Stromal cell of bone marrow (primary cell): ENCODE measurements around the gene ZNF524.

ENCODE experiments used
- DNase-seq: peaks from one replicate; pipeline ENCODE4 v3.0.0-alpha.2; 2012; ENCODE audit warnings: low read depth

Gene ZNF524

GRCh38 chr19:55642153-55643002 is 42.3 kb downstream of the ZNF524 start:
- DNase-seq: no peak

DNA sequence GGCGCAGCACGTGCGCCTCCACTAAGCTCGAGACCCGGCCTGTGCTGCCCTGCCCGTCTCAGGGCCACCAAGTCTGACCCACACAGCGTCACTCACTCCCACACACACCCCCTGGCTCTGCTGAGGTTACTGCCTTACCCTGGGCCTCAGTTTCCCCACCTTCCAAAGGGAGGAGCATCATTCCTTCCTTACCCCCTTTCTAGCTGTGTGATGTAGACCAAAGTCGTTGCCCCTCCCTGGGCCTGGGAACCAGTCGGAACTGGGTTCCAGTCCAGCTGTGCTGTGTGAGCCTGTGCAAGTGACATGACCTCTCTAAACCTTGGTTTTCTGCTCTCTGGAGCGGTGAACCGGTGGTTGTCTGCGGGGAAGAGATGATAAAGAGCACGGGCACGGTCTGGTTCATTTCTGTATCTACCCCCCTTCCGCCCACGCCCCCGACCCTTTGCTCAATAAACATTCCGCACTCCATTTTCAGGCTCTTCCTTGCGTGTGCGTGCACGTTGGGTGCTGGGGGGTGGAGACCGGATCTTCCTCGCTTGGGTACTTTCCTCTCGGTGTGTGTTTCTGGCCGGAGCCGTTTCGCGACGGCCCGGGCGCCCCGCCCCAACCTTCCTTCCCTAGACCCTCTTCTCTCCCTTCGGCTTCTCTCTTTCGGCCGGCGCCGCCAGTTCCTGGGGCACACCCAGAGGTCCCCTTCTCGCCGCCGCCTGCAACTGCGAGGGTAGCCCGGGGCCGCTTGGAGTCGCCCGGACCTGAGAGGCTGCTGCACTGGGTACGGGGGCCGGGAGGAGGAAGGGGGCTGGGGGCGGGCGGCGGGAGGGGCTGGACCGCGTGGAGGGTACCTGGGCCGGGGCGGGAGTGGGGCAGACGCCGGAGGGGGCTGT is 43.2 kb downstream of the ZNF524 start, which contains the start of gene ZNF581:
ZNF581 (plus strand) TSS at position 647 of the 884 bp plus-strand sequence. CDS start 923 bp downstream, outside the sequence.
- no peak for DNase-seq

- DNase-seq: no peak
Measured at GRCh38 chr19:55643887-55644176, 43.7 kb downstream of the ZNF524 start.

DNA sequence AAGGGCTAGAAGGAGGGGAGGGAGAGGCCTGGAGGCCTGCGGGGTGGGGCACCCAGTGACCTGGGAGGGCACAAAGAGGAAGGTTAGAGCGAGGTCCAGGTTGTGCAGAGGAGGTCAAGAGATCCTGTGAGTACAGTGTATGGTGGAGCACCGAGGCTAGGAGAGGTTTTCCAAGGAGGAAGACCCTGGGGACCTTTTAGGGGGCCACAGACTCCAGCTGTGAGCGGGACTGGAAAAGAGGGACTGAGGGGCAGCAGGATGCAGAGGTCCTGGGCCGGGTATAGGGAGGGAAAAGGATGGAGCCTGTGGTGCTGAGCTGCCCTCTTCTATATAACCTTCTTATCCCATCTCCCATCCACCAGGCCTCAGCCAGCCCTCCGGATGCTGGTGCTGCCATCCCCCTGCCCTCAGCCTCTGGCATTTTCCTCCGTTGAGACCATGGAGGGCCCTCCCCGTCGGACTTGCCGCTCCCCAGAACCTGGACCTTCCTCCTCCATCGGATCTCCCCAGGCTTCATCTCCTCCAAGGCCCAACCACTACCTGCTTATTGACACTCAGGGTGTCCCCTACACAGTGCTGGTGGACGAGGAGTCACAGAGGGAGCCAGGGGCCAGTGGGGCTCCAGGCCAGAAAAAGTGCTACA is 44.2 kb downstream of the ZNF524 start:
- no peak for DNase-seq

DNA sequence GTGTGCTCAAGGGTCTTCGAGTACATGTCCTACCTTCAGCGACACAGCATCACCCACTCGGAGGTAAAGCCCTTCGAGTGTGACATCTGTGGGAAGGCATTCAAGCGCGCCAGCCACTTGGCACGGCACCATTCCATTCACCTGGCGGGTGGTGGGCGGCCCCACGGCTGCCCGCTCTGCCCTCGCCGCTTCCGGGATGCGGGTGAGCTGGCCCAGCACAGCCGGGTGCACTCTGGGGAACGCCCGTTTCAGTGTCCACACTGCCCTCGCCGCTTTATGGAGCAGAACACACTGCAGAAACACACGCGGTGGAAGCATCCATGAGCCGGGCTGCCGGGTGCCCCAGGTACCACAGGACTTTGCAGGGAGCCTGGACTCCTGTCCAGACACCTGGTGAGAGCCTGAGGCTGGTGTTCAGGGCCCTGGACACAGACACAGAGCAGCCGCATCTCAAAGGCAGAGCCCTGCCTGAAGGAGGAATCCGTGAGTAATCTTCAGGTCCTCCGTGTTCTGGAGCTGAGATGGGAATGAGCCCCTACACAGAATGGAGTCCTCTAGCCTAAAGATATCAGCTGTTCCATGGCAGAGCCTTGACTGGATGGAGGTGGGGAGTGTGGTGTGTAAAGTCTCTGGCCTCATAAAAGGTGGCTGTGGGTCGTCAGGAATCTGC is 44.9 kb downstream of the ZNF524 start:
- DNase-seq: no peak

- DNase-seq: no peak
Measured at GRCh38 chr19:55645512-55645881, 45.4 kb downstream of the ZNF524 start.

- DNase-seq: no peak
Measured at GRCh38 chr19:55646889-55647731, 47.0 kb downstream of the ZNF524 start.

- no peak for DNase-seq
Measured at GRCh38 chr19:55647732-55648584, 47.9 kb downstream of the ZNF524 start, which contains the start of gene CCDC106. TSS of gene CCDC106 (plus strand) at chr19:55648212. CDS start at chr19:55649047, 835 bp downstream.

DNA sequence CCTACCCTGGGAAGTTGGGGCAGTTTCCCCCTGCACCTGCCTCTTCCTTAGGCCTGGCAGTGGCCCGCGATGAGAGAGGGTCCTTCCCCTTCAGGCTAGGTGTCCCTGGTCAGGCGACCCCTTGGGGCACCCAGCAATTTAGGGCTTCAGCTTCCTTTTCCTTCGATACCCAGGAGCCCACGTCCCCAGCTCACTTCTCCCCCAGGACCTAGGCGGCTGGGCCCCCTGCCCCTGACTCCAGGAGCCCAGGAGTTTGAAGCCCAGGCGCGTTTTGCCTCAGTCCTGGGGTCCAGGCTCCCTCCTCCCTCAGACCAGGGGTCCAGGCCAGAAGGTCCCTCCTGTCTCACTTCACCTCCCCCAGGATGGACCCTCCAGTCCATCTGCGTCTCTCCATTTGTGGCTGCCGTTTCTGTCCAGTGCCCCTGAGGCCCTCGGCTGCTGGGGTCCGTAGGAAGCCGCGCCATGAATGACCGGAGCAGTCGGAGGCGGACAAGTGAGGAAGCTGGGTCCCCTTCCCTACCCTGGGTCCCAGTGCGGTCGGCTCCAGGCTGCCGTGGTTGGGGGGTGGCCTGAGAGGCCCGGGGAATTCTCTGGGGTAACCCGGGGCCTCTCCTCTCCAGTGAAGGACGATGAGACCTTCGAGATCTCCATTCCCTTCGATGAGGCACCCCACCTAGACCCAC is 48.6 kb downstream of the ZNF524 start:
- no peak for DNase-seq

DNA sequence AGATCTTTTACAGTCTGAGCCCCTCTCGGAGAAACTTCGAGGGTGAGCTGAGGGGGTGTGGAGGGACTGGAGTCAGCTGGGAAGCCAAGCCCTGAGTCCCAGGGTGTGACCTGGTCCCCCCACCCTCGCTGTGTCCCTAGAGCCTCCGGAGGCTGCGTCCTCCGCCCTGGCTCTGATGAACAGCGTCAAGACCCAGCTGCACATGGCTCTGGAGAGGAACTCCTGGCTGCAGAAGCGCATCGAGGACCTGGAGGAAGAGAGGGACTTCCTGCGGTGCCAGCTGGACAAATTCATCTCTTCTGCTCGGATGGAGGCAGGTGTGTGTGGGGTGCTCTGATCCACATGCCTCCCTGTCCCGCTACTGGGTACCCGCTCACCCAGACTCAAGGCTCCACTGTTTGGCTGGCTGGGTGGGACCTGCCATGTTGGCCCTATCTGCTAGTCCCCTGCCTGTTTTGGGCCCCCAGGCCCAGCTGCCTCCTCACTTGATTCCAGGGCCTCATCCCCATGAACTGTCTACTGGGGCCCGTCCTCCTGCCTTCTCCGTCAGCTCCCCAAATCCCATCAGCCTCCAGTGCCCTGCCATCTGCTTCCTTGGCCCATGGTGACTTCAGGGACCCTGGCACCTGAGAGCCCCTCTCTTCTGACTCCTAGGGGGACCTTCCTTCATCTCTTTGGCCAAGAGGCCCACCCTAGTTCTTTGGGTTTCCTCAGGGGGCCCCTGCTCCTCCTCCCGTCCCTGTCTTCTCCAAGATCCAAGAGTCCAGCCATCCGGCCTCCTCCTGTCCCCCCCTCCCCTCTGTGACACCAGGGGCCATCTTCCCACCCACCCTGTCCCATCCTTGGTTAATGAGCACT is 49.4 kb downstream of the ZNF524 start:
- no peak for DNase-seq

DNA sequence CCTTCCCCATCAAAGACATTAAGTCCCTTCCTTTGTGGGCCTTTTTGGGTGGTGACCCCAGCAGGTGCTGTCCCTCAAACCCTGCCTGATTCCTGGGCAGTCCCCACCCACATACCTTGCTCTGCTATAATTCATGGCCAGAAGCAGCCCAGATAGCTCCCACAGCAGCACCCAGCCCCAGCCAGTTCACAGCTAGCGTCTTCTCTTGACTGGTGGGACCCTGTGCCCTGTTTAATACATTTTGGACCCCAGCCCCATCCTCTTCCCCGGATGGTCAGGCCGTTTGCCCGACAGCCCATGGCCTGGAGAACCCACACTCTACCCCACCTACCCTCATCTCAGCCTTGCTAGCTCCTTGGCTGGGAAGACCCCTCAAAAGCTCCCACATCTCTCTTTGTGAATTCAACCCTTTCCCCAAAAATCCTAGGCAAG is 50.1 kb downstream of the ZNF524 start:
- no peak for DNase-seq

DNA sequence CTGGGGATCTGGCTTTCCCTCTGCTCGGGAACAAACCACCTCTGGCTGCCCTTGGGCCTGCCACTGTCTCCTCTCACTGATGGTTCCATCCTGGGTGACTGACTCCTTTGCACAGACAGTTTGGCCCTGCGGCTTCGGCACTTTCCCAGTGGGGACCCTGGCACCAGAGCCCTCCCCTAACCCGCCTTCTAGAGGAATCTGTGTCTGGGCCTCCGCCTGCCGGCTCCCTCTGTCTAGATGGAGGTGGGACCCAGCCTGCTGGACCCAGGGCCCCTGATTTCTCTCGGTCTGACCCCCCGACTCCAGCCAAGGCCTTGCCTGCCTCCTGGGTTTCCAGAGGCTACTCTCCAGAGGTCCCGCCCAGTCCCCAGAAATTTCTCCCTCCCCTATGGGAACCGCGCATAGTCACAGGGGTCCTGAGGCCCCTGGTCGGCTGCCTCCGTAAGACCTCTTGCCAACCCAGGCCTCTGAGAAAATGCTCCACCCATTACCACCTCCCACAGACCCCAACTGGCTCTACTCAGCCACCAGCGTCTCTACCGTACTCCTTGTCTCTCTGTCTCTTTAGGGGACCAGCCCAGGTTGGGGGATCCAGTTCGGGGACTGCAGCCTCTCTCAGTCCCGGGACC is 50.6 kb downstream of the ZNF524 start:
- no peak for DNase-seq

DNA sequence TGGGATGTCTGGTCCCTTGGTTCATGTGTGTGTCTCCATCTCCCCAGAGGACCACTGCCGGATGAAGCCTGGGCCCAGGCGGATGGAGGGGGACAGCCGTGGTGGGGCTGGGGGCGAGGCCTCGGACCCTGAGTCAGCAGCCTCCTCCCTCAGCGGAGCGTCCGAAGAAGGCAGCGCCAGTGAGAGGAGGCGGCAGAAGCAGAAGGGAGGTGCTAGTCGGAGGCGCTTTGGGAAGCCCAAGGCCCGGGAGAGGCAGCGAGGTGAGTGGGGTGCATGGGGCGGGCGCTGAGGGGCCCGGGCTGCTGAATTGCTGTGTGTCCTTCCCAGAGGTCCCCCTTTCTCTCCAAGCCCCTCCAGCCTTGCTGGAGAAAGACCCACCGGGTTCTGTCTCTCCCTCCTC is 51.1 kb downstream of the ZNF524 start:
- no peak for DNase-seq

GRCh38 chr19:55652311-55653128 is 52.4 kb downstream of the ZNF524 start:
- no peak for DNase-seq
